HG03439 (cell line): ENCODE data around the gene BCORL1.

Source experiments
- ATAC-seq: cut with Tn5 transposase; IDR thresholded peaks from one replicate; pipeline ENCODE4 v1.9.1; 2021; ENCODE audit warnings: mild to moderate bottlenecking, moderate library complexity; ENCODE audit not compliant: unreplicated experiment

Gene BCORL1

DNA sequence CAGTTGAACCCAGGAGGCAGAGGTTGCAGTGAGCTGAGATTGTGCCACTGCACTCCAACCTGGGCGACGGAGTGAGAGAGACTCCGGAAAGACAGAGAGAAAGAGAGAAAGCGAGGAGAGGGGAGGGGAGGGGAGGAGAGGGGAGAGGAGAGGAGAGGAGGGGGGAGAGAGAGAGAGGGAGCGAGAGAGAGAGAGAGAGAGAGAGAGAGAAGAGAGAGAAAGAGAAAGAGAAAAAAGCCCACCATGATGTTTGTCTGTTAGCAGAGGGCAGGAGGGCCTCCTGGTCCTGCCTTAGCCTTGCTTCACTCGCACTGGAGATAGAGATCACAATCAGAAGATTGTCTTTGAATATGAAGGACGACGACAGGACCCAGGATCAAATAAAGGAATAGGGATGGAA lies 18.7 kb upstream of the BCORL1 start:
- ATAC-seq, result no peak

DNA sequence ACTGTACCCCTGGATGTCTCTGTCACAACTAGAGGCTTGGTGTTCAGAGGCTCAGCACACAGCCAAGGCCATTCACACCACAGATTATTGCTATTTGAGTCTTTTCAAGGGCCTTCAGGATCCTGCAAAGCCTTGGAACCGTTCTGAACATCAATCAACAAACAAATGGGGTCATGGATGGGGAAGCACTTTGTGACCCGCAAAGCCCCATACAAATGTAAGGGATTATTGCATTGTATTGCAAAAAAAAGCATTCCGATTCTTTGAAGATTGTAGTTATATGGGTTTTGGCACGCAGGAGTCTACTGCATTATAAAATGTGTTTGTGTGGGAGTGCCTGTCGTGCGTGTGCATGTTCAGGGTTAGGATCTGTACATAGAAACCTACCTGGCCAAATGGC lies 17.3 kb upstream of the BCORL1 start:
- no peak for ATAC-seq

DNA sequence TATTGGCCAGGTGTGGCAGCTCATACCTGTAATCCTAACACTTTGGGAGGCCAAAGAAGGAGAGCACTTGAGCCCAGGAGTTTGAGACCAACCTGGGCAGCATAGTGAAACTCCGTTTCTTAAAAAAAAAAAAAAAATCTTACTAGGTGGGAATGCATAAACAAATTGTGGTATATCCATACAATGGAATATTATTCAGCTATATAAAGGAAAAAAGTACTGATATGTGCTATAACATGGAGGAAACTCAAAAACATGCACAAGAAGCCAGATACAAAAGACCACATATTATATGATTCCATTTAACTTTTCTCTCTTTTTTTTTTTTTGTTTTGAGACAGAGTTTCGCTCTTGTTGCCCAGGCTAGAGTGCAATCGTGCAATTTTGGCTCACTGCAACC lies 13.5 kb upstream of the BCORL1 start:
- no peak for ATAC-seq

DNA sequence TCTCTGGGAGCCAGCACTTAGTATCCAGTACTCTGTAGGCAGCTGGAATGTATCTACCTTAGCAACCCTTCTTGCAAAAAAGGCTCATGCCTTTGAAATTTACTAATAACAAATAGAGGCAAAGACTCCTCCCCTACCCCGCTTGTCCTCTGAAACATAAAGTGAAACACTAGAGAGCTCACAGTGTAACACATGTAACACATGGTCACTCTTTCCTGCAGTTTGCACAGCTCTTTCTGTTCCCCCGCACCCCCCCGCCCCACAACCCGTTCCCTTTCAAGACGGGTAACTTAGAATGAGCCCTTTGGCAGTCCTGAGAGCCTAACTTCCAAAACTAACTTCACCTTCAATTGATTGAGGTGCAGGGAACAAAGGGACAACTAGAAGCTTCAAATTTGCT lies 6.0 kb upstream of the BCORL1 start:
- no peak for ATAC-seq

DNA sequence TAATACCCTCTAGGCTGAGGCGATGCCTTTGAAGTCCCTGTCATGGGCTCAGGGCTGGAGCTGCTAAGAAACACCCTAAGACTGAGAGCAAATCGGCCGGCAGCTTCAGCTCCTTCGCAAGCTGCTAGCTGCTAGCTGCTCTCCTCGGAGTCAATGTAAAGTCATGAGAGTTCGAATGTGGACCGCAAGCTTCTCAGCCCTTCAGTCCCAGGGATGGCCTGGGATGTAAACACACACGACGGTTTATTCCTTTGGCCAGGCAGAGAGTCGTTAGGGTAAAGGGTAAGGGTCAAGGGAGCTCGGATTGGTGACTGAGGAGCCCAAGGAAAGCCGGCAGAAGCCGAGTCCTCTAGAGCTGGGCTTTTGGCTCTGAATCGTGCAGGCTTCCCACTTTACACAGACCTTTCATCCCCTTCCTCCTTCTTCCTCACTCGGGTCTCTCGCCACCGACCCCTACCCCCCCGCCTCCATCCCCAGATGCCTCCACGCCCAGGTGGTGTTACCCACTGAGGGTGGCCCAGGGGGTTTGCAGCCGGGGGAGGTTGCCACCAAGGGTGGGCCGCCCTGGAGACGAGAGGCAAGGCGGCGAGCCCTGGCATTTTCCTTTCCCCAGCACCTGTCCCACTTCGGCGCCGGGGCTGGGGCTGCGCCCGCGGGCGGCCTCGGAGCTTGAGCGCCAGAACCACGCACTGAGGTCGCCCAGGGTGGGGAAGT lies 3.1 kb upstream of the BCORL1 start:
- no peak for ATAC-seq

DNA sequence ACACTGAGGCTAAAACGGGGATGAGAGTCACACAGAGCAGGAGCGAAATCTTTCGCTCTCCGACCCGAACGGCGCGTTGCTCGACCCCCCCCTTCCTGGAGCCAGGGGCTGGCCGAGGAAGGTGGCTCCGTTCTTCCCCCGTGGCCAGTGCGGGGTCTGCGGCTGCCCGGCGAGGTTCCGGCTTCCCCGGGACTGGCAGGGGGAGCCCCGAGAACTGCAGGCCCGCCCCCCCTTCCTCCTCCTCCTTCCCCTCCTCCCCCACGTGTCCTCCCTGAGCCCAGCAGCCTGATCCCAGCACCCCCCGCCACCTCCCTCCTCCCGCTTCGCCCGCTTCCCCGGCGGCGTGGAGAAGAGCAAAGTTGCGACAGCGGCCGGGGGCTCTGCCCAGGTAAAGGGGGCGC lies 2.4 kb upstream of the BCORL1 start:
- no peak for ATAC-seq

DNA sequence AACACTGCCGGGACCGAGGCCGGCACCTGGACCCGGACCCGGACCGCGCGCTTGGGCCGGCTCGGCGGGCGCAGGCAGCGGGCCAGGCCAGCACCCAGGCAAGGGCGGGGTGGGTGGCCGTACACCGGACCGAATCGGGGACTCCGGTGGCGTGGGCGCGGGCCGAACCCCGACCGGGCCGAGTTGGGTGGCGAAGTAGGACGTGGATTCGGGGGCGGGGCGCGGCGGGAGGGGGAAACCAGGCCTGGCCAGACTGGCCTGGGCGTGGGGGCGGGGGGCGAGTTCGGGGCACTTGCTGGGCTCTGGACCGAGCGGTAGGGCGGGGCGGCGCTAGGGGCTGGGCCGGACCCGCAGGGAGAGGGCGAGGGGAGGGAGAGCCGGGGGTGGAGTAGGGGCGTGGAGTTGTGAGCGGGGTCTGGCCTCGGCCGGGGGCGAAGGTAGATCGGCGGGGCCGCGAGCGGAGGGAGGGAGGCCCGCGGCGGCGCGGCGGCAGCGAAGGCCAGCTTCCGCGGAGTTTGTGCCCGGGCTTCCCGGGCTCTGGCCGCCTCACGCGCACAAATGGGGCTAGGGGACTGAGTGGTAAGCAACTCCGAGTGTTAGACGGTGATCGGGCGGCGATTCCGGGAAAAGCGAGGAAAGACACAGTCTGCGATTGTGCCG lies 1.8 kb upstream of the BCORL1 start:
- no peak for ATAC-seq

DNA sequence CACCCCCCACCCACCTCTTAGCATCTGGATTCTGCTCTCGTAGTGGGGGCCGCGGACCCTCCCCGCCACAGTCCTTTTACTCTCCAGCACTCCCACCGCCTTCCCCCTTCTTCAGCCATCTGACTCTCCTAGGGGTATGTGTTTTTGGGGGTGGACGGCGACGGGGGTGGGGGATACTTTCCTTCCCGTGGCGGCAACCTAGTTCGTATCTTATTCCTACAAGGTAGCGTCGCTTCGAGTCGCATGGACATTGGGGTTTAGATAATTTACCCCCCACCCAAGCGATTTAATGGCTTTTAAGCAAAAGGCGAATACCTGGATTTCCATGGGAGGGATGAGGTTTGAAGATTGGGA lies 1.3 kb upstream of the BCORL1 start:
- no peak for ATAC-seq

DNA sequence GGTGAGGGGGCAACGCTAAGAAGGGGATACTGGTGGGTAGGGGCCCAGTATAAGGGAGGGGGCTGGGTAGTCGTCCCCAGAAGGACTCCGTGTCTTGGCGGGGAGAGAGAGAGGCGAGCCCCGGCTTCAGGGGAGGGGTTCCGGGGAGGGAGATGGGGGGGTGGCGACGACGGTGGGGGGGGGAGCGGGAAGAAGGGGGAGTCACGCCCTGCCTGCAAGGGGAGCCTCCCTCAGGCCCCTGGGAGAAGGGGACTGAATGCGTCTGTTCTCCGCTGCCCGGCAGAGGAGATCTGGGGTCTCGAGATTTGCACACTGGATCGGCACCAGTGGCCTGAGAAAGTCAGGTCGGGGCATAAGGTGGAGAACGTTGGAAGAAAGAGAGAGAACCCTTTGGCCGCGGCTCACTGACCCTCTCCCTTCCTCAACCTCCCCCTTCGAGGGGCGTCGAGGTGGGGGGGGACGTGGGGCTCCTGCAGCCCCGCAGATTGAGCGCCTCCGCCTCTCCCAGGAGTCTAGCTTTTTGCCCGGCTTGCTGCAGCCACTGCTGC lies 609 bp upstream of the BCORL1 start:
- peak; percentile 3 for ATAC-seq

DNA sequence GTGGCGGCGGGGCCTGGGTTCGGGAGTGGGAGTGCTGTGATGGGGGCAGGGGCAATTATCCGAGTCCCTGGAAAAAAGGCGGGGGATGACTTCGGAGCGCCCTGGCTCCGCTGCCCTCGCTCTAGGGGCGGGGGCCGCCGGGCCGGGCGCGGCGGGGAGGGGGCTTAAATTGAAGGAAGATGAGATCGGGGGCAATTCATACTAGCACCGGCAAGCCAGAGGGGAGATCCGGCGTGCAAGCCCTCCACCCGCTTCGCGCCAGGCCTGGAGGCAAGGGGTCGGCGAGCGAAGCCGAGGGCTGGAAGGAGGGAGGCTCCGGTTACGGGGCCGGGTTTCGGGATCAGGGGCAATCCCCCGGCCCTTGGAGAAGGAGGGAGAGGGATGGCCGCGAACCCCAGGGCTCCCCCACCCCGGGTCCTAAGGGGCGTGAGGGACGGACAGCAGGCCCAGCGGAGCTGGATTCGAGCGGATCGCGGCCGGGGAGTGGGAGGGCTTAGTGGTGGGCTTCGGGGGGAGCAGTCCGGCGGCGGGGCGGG lies 1.2 kb downstream of the BCORL1 start:
- no peak for ATAC-seq

DNA sequence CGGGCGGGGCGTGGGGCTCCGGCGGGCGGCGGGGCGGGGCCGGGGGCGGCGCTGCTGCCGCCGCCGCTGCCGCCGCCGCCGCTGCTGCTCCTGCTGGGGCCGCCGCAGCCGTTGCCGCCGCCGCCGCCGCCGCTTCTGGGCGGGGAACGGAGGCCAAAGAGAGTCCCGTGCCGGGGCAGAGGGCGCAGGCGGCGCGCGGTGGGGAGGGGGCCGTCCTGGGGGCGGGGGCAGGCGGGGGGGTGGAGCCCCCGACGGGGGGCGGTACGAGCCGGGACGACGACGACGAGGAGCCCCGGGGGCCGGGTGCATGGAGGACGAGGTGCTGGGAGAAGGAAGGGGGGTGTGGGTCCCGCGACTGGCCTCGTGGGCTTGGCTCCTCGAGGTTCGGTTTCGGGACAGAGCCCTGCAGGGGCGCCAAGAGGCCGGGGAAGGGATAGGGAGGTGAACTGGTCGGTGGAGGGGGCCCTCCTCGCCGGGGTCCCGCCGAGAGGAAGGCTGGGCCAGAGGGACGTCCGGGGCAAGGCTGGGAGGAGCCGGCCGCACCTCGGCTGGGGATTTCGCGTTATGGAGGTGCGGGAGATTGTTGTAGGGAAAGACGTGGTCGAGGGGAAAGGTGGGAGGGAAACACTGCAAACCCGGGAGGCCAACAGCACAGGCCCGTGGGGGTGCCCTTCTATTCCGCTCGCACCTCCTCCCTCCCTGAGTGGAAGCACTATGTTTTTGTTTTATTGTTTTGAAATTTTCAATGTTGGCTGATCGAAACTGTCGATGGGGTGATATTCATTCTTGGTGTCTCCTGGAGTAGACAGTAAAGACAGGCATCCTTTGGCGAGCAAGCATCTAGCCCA lies 1.9 kb downstream of the BCORL1 start:
- no peak for ATAC-seq

DNA sequence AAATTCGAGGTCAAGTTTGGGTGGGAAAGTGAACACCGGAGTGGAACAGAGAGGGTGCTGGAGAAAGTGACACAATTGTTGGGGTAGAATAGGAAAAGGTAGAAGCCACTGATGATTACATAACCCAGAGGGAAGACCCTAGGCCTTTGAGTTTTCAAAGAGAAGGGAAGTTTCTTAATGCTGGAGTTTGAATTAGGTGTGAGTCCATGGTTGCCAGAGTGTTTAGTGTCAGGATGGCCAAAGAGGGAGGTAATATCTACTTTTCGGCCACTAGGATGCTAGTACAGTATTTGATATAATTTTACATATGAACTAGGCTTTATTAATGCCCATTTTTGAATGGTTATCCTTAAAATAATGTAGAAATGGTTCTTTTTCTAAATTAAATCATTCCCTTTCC lies 5.4 kb downstream of the BCORL1 start:
- no peak for ATAC-seq

DNA sequence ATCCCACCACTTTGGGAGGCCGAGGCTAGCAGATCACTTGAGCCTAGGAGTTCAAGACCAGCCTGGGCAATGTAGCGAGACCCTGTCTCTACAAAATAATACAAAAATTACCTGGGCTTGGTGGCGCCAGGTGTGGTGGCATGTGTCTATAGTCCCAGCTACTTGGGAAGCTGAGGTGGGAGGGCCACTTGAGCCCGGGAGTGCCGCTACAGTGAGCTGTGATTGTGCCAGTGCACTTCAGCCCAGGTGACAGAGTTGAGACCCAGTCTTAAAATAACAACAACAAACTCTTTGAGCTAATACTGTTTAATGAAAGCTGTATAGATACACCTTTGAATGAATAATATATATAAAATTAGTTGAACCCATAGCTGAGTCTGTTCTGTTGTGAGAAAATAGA lies 9.7 kb downstream of the BCORL1 start:
- no peak for ATAC-seq

DNA sequence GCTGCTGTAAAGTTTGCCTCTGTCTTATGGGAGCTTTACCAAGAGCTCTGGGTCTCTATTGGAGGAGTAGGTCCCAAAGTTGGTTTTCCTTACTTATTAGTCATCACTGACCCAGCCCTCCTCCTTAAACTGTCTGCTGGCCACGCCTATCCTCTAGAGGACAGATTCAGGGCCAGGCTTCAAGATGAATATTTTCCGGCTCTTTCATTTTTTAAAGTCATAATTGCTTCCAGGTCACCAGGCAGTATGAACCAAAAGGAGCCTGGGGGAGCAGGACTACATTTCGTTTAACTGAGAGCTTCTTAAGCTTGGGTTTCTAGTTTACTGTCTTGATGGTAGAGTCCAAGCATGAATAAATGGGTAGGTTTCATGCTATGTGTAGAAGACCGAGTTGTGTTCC lies 13.7 kb downstream of the BCORL1 start:
- ATAC-seq, result no peak

DNA sequence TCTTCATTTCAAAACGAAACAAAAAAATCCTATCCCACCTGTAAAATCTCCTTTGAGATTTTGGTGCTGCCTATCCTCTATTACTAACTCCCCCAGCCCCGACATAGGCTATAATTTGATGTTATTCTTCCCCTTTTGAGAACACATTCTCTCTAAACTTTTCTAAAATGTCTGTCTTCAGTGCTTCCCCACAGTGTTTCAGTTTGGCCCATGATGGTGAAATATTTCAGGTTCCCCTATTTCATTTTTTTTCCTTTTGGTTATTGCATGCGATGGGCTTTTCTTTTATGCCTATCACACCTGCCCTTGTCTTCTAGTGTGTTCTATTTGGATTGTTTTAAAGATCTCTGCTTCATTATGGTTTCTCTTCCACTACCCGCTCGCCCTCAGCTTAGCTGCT lies 14.7 kb downstream of the BCORL1 start:
- no peak for ATAC-seq

DNA sequence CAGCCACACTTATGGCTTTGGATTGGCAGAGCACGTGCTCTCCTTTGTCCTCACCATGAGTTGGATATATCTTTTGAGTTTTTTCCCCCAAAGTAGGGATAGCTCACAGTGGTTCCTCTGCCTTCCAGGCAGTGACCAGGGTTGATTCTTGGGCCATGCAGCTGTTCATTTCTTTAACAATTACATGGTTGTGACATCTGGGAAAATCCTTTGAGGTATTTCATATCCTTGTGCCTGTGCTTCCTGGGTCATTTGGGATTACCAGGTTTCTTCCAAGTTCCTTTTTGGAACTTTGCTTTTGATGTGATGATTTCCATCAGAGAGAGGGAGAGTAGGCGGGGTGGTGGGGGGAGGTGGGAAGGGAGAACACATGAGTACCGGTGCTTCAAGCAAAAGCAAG lies 15.6 kb downstream of the BCORL1 start:
- ATAC-seq, result no peak

DNA sequence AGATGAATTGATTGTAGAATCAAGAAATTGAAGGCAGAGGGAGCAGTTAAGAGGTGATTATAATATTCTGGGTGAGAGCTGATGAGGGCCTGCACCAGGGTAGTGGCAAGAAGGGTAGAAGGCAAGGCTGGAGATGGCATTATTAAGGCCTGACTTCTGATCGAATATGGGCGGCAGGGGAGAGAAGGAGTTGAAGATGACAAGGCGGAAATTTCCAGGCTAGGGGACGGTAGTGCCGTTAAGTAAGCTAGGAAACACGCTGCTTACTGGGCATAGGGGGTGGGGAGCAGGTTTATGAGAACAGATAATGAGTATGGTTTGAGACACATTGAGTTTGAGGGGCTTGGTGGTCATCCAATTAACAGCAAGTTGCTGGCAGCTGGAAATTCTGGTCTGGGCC lies 19.5 kb downstream of the BCORL1 start:
- no peak for ATAC-seq

DNA sequence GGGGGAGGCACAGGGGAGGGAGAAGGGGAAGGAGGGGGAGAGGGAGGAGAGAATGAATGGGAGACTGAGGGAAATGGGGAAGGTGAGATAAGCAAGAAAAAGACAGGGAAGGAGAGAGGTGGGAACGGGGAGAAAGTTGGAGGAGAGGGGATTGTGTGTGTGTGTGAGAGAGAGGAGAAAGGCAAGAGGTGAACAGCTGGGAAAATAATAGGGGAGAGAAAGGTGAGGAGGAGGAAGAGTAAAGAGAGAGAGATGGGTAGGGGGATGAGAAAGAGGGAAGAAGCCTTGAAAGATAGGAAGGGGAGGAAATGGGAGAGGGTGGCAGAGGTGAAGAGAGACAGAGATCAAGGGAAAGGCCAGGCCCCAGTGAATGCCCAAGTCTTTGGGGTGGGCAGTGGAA lies 20.1 kb downstream of the BCORL1 start:
- ATAC-seq, result no peak

DNA sequence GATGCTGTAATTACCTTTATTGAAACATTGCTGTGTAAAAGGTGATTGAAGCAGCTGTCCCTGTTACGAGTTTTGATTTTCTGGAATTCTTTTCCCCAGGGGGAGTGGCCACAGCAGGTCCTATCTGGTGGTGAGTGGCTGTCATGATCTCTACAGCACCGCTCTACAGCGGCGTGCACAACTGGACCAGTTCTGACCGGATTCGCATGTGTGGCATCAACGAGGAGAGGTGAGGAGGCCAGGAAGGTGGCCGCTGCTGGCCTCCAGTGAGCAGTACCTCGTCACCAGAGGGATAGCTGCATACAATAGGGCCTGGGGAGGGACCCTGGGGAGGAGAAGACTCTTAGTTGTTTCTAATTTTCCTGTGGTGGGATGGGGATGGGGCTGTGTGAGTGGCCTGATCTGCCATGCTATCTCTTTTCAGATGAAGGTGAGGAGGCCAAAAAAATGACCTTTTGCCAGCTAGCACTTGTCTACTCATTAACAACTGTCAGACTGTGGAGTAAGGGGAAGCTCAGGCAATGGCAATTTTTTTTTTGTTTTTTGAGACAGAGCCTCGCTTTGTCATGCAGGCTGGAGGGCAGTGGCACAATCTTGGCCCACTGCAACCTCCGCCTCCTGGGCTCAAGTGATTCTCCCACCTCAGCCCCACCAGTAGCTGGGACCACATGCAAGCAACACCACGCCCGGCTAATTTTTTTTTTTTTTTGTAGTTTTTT lies 22.8 kb downstream of the BCORL1 start:
- ATAC-seq, result no peak

DNA sequence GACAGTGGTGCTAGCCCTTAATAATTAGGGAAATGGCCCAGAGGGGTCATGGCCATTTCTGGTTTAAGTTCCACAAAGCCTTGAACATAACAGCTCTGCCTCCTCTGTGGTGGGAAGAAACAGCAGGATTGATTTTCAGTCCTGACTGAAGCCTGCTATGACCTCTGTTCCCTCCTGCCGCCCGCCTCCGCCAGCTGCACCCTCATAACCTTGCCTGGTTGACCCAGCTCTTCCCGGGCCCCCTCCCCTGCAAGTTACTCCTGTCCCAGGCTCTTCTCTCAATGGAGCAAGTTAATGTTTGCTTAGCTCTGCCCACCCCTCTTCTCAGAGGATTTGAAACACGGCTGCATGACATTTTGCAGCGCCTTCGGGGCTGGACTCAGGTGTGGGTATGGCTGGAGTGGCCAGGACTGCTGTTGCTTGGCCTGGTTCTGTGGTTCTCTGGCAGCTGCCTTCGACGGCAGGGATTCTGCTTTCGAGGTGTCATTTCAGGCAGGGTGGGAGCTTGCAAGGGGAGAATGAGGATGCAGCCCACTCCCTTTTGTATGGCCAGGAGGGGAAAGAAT lies 27.3 kb downstream of the BCORL1 start:
- ATAC-seq, result no peak

DNA sequence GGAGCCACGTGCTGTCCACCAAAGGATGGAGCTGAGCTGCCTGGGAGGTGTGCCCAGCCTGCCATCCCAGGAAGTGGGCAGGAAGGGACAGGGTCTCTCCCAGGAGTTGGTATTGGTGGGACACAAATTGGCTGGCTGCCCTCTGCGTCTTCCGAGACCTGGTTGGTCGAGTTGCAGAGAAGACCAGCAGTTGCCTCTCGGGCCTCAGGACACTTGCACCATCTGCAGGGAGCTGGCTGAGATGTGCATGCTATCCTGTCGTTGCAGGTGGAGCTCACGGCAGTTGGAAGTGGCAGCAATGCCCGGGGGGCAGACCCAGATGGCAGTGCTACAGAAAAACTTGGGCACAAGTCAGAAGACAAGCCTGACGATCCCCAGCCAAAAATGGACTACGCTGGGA lies 30.2 kb downstream of the BCORL1 start:
- no peak for ATAC-seq
